WERI-Rb-1 (cell line): ENCODE measurements around the gene OR52W1.

ENCODE experiments used
- DNase-seq: peaks from one replicate; pipeline ENCODE4 v3.0.0-alpha.2; 2020
- H3K27ac ChIP-seq: fragments of 250-450 bp; sonication (Bioruptor Pico); 2 replicates; pipeline ENCODE4 v1.5.1; 2020; ENCODE audit warnings: mild to moderate bottlenecking, moderate library complexity
- H3K27me3 ChIP-seq: fragments of 250-450 bp; sonication (Bioruptor Pico); 2 replicates; pipeline ENCODE4 v1.5.1; 2021; ENCODE audit warnings: mild to moderate bottlenecking, low read depth, moderate library complexity; ENCODE audit not compliant: insufficient read depth, severe bottlenecking
- H3K36me3 ChIP-seq: fragments of 250-450 bp; sonication (Bioruptor Pico); 2 replicates; pipeline ENCODE4 v1.5.1; 2020; ENCODE audit warnings: mild to moderate bottlenecking, moderate library complexity
- H3K4me3 ChIP-seq: 2 replicates; pipeline ENCODE4 v1.5.1; 2011; ENCODE audit warnings: low read depth, mild to moderate bottlenecking, control low read depth, low read length
- H3K9me3 ChIP-seq: fragments of 250-450 bp; sonication (Bioruptor Pico); 2 replicates; pipeline ENCODE4 v1.5.1; 2021; ENCODE audit warnings: mild to moderate bottlenecking, moderate library complexity; ENCODE audit not compliant: severe bottlenecking
- CTCF ChIP-seq: IDR thresholded peaks from 2 replicates; pipeline ENCODE4 v1.5.1; 2011; ENCODE audit warnings: low read depth, mild to moderate bottlenecking, control low read depth, inconsistent platforms, low read length

The OR52W1 gene

GRCh38 chr11:6223854-6224253, 24.8 kb downstream of the OR52W1 start:
- H3K4me3 ChIP-seq: no peak overlapping the region
- H3K27me3 ChIP-seq: no peaks in the 10 kb centered on the region
- H3K36me3 ChIP-seq: peaks cover 48% of the 10 kb centered on the region
- no peak overlapping the region for H3K27ac ChIP-seq
- no peaks in the 10 kb centered on the region for H3K9me3 ChIP-seq
- no peak for DNase-seq
- no peak for TF ChIP-seq CTCF

- H3K27ac ChIP-seq: no peak overlapping the region
- no peak for TF ChIP-seq CTCF
- H3K4me3 ChIP-seq: no peak overlapping the region
- peaks cover 43% of the 10 kb centered on the region for H3K36me3 ChIP-seq
- no peaks in the 10 kb centered on the region for H3K9me3 ChIP-seq
- no peaks in the 10 kb centered on the region for H3K27me3 ChIP-seq
- no peak for DNase-seq
These were observed 25.4 kb downstream of the OR52W1 start for GRCh38 chr11:6224421-6224820.

- H3K27me3 ChIP-seq: no peaks in the 10 kb centered on the region
- TF ChIP-seq CTCF: no peak
- H3K9me3 ChIP-seq: no peaks in the 10 kb centered on the region
- no peak overlapping the region for H3K27ac ChIP-seq
- no peak for DNase-seq
- H3K36me3 ChIP-seq: peaks cover 37% of the 10 kb centered on the region
- H3K4me3 ChIP-seq: no peak overlapping the region
These were observed 26.0 kb downstream of the OR52W1 start for GRCh38 chr11:6225024-6225423.

GRCh38 chr11:6225896-6226295, 26.9 kb downstream of the OR52W1 start:
- H3K27ac ChIP-seq: no peak overlapping the region
- no peaks in the 10 kb centered on the region for H3K27me3 ChIP-seq
- H3K9me3 ChIP-seq: no peaks in the 10 kb centered on the region
- TF ChIP-seq CTCF: no peak
- H3K4me3 ChIP-seq: no peak overlapping the region
- no peak for DNase-seq
- peaks cover 29% of the 10 kb centered on the region for H3K36me3 ChIP-seq

GRCh38 chr11:6228520-6228919, 29.5 kb downstream of the OR52W1 start:
- DNase-seq: no peak
- Histone ChIP-seq H3K36me3 (peaks cover 7% of the 10 kb centered on the region), H3K4me3 (no peak overlapping the region), H3K27ac (no peak overlapping the region), H3K27me3 (no peaks in the 10 kb centered on the region), H3K9me3 (no peaks in the 10 kb centered on the region)
- no peak for TF ChIP-seq CTCF

DNA sequence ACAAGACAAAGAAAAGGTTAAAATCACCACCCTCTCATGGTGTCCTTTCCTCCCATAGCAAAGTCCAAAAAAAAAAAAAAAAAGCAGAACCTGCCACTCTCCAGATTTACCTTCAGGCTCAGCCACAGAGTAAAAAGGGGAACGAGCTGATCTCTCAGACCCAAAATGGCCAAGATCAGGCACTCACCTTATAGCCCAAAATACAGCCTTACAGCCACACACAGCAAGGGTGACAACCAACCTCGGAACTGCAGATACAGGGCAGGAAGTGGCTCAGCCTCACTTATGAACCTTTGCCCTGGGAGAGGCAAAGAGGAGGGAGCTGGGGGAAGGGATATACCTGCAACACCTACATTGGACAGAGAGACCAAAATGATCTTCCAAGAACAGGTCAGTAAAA, 30.9 kb downstream of the OR52W1 start:
- no peak for DNase-seq
- Histone ChIP-seq H3K9me3 (no peaks in the 10 kb centered on the region), H3K4me3 (no peak overlapping the region), H3K36me3 (no peaks in the 10 kb centered on the region; the same call in 1 of the 2 replicates), H3K27ac (no peak overlapping the region), H3K27me3 (no peaks in the 10 kb centered on the region)
- no peak for TF ChIP-seq CTCF
